GM12878 (cell line): ENCODE results near the gene MAPK1IP1L. TPM values are rescaled to one million over a fixed set of nuclear protein-coding genes. Genes with fewer than 3 reads are reported as not detected.

ENCODE experiments used
- ATAC-seq: fragments of 200-7000 bp; cut with Tn5 transposase; 3 replicates; pipeline ENCODE4 v1.9.1; 2020; ENCODE audit warnings: mild to moderate bottlenecking, moderate library complexity
- BruUV-seq: library from RNA; stranded (reverse); fragments of 400-500 nt; replicated peaks from 2 replicates; lab custom pipeline; 2021; lab: Mats Ljungman, UMichigan
- CTCF ChIA-PET: fragments of 300-600 bp; sonication (Branson Sonifier 250); formaldehyde crosslinking; extraction: SDS; loops from one replicate; lab custom pipeline; 2021; ENCODE audit warnings: inconsistent platforms; lab: Yijun Ruan, JAX
- POLR2A ChIA-PET: fragments of 350-600 bp; formaldehyde crosslinking; extraction: SDS; loops from one replicate; lab custom pipeline; 2021; ENCODE audit warnings: inconsistent platforms; lab: Charles Lee
- RAD21 ChIA-PET: fragments of 300-600 bp; sonication (Branson Sonifier 250); formaldehyde crosslinking; loops from one replicate; lab custom pipeline; 2023; ENCODE audit warnings: antibody characterized with exemption; ENCODE audit not compliant: unreplicated experiment; lab: Charles Lee
- SMC1A ChIA-PET: fragments of 300-600 bp; sonication (Branson Sonifier 250); formaldehyde crosslinking; loops from one replicate; lab custom pipeline; 2023; ENCODE audit not compliant: unreplicated experiment, uncharacterized antibody; lab: Charles Lee
- DNase-seq: peaks from one replicate; pipeline ENCODE4 v3.0.0-alpha.2; 2011; ENCODE audit warnings: low read depth, low spot score
- FAIRE-seq: peaks from 3 replicates; lab custom pipeline; 2011; peaks lifted over from hg19 to GRCh38; lab: Jason Lieb, UNC
- H2AFZ ChIP-seq: 2 replicates; pipeline ENCODE4 v1.6.0; 2011; ENCODE audit warnings: low read depth, low read length, control low read depth; ENCODE audit not compliant: control insufficient read depth
- H3K27ac ChIP-seq: 2 replicates; pipeline ENCODE4 v1.5.1; 2011; ENCODE audit warnings: control low read depth; ENCODE audit not compliant: control insufficient read depth, insufficient read depth
- H3K27me3 ChIP-seq, 2 experiments: replicated peaks in 1 of 2; 2 replicates each; pipeline versions ENCODE4 v1.6.0 to v1.6.1; 2011; ENCODE audit warnings: low read length in 1 of 2; ENCODE audit not compliant: control insufficient read depth in 2 of 2, insufficient read depth in 2 of 2
- H3K36me3 ChIP-seq, 2 experiments: 2 replicates each; pipeline ENCODE4 v1.5.1; 2011; ENCODE audit warnings: low read length in 1 of 2; ENCODE audit not compliant: control insufficient read depth in 2 of 2, insufficient read depth in 2 of 2
- H3K4me1 ChIP-seq: 2 replicates; pipeline ENCODE4 v1.6.1; 2011; ENCODE audit warnings: mild to moderate bottlenecking, low read length, moderate library complexity, mixed read lengths; ENCODE audit not compliant: control insufficient read depth, insufficient read depth
- H3K4me2 ChIP-seq: 2 replicates; pipeline ENCODE4 v1.6.0; 2011; ENCODE audit warnings: control low read depth; ENCODE audit not compliant: control insufficient read depth, insufficient read depth
- H3K4me3 ChIP-seq: fragments of 200-600 bp; sonication (generic); 2 replicates; pipeline ENCODE4 v1.5.1; 2016
- H3K79me2 ChIP-seq: 2 replicates; pipeline ENCODE4 v1.6.0; 2011; ENCODE audit warnings: low read length; ENCODE audit not compliant: control insufficient read depth, insufficient read depth
- H3K9ac ChIP-seq: 2 replicates; pipeline ENCODE4 v1.8.0; 2011; ENCODE audit warnings: low read length, control low read depth, mixed read lengths; ENCODE audit not compliant: control insufficient read depth, insufficient read depth
- H3K9me3 ChIP-seq: replicated peaks from 3 replicates; pipeline ENCODE4 v1.5.1; 2011; ENCODE audit warnings: mild to moderate bottlenecking, low read length; ENCODE audit not compliant: control insufficient read depth, insufficient read depth
- H4K20me1 ChIP-seq: 2 replicates; pipeline ENCODE4 v1.6.0; 2011; ENCODE audit not compliant: control insufficient read depth, insufficient read depth
- IKZF1 ChIP-seq: fragments of 450-650 bp; conservative IDR thresholded peaks from 2 replicates; pipeline ENCODE4 v1.6.1; 2017; ENCODE audit warnings: antibody characterized with exemption, mild to moderate bottlenecking
- NKRF ChIP-seq: fragments of 450-650 bp; conservative IDR thresholded peaks from 2 replicates; pipeline ENCODE4 v1.6.1; 2017; ENCODE audit warnings: mild to moderate bottlenecking, moderate library complexity
- RCOR1 ChIP-seq: conservative IDR thresholded peaks from 2 replicates; pipeline ENCODE4 v1.6.1; 2012; ENCODE audit warnings: low read depth, low read length, improper control_type of control experiment
- SPI1 ChIP-seq: IDR thresholded peaks from 2 replicates; pipeline ENCODE4 v1.6.1; 2011; ENCODE audit warnings: low read depth, mild to moderate bottlenecking, low read length, moderate library complexity, borderline replicate concordance; ENCODE audit not compliant: insufficient read depth
- TARDBP ChIP-seq: IDR thresholded peaks from 2 replicates; pipeline ENCODE4 v1.6.1; 2016; ENCODE audit warnings: borderline replicate concordance
- WGBS: methylation state at CpG from one replicate; pipeline ENCODE4 v1.1.6; 2016; ENCODE audit warnings: low lambda C conversion rate; ENCODE audit not compliant: insufficient replicate concordance, insufficient coverage; ENCODE audit errors: missing lambda C conversion rate; 5-methylcytosine and 5-hydroxymethylcytosine counted together
- in situ Hi-C: fragments of 300-500 bp; cut with MboI; formaldehyde crosslinking; loops from 9 replicates; pipeline ENCODE4 v1.14.3; 2018; ENCODE audit warnings: mixed read lengths
- intact Hi-C: fragments of 100-400 bp; cut with micrococcal nuclease; formaldehyde crosslinking; loops from one replicate; pipeline ENCODE4 v1.14.2; 2022; ENCODE audit not compliant: unreplicated experiment
- polyA plus RNA-seq, 11 experiments: library from polyadenylated mRNA; depleted of rRNA in 4 of 11; unstranded in 6 of 11; stranded (reverse) in 5 of 11; fragments of >200 nt; fragmentation: Nextera tagmentation in 4 of 11; fragmentation: Illumina TruSeq in 1 of 11; extraction: Ambion mirVana in 4 of 11; extraction: Trizol in 1 of 11; gene quantifications; 1 replicate in 1 of 11; 2 replicates in 10 of 11; pipeline versions ENCODE4 v1.2.1 to v1.2.3, GENCODE V29; 2011 to 2016; ENCODE audit warnings: inconsistent platforms in 2 of 11, missing spikeins in 2 of 11, low read depth in 1 of 11
- total RNA-seq, 4 experiments: library from RNA; depleted of rRNA in 3 of 4; stranded (reverse); fragments of >200 nt in 3 of 4; fragmentation: Illumina TruSeq in 1 of 4; extraction: Trizol in 1 of 4; gene quantifications; 2 replicates each; pipeline versions ENCODE4 v1.2.1 to v1.2.3, GENCODE V29; 2013 to 2021

The MAPK1IP1L gene
- total and polyA plus RNA-seq, 10 of the 15 experiments (the other 5 are each of a cell fraction or from before 2014, with no cell fraction given) = 44.6 to 117 (median 73.0) TPM

- H3K9me3 ChIP-seq = no peaks in the 10 kb centered on the region; the same call in 2 of the 3 replicates
- ChIA-PET POLR2A (interaction anchor here (0.8 to 1.3 kb wide), 3 partner anchors 12 to 33 kb away, joined by 3 to 4 read pairs (median 3); partner anchors contain the start of gene MAPK1IP1L), SMC1A (interaction anchor here (0.7 to 2.9 kb wide), 10 partner anchors 8 to 76 kb away, joined by 3 to 10 read pairs (median 4); partner anchors contain the start of gene MAPK1IP1L), CTCF (interaction anchor here (1.0 to 2.4 kb wide), 5 partner anchors 18 to 79 kb away, joined by 3 to 9 read pairs (median 3); no protein-coding TSS in a partner anchor), RAD21 (interaction anchor here (1.0 to 2.1 kb wide), 4 partner anchors 10 to 34 kb away, joined by 4 to 7 read pairs (median 4); no protein-coding TSS in a partner anchor)
- H3K27me3 ChIP-seq = no peaks in the 10 kb centered on the region
- ATAC-seq (no peak), DNase-seq (no peak), FAIRE-seq (no peak)
- H4K20me1 ChIP-seq = no peaks in the 10 kb centered on the region
- intact Hi-C loops = no loop called here
- no peak overlapping the region for H3K27ac ChIP-seq
- no peaks in the 10 kb centered on the region for H3K4me1 ChIP-seq
- in situ Hi-C loops = no loop called here
- H3K4me3 ChIP-seq = no peak overlapping the region
- H3K4me2 ChIP-seq = no peak overlapping the region
- BruUV-seq = no TSS peak
- no peaks in the 10 kb centered on the region for H3K79me2 ChIP-seq
- no peaks in the 10 kb centered on the region for H3K36me3 ChIP-seq
- H3K9ac ChIP-seq = no peak overlapping the region
- no peak overlapping the region for H2AFZ ChIP-seq
- TF ChIP-seq IKZF1 (0 out of 2 replicates have a peak, but pooled peaks have one; percentile 16), SPI1 (peak; percentile 43; the same call in 1 of the 2 replicates), RCOR1 (no peak)
Measured at GRCh38 chr14:55084401-55085059, 33.1 kb downstream of the MAPK1IP1L start.

- in situ Hi-C loops (no loop called here), intact Hi-C loops (no loop called here)
- TF ChIP-seq TARDBP = no peak
- no peak for TF ChIP-seq NKRF
- Histone ChIP-seq H4K20me1 (no peaks in the 10 kb centered on the region), H3K79me2 (no peaks in the 10 kb centered on the region), H3K4me3 (no peak overlapping the region), H3K4me2 (no peak overlapping the region), H3K9ac (no peak overlapping the region), H3K4me1 (0 out of 2 replicates have a peak, but pooled peaks cover under 1% of the 10 kb centered on the region), H3K27ac (no peak overlapping the region), H3K9me3 (no peaks in the 10 kb centered on the region; the same call in 2 of the 3 replicates), H2AFZ (no peak overlapping the region), H3K27me3 (no peaks in the 10 kb centered on the region), H3K36me3 (no peaks in the 10 kb centered on the region)
- POLR2A ChIA-PET = interaction anchor here (0.9 kb wide), 1 partner anchor 13 kb away, joined by 3 read pairs; no protein-coding TSS in a partner anchor
- FAIRE-seq (no peak), ATAC-seq (no peak), DNase-seq (no peak)
- RAD21 ChIA-PET = interaction anchor here (1.0 to 2.1 kb wide), 3 partner anchors 13 to 34 kb away, joined by 4 to 7 read pairs (median 4); no protein-coding TSS in a partner anchor
- WGBS = 80% methylated on average over 4 of the region's 4 CpGs
- no TSS peak for BruUV-seq
- SMC1A ChIA-PET = interaction anchor here (0.7 to 2.9 kb wide), 9 partner anchors 9 to 76 kb away, joined by 3 to 10 read pairs (median 4); partner anchors contain the start of gene MAPK1IP1L
- CTCF ChIA-PET = interaction anchor here (1.0 to 2.4 kb wide), 4 partner anchors 37 to 78 kb away, joined by 3 to 9 read pairs (median 4); no protein-coding TSS in a partner anchor
Measured at GRCh38 chr14:55085060-55085660, 33.7 kb downstream of the MAPK1IP1L start.
